DND-41 (cell line): ENCODE measurements around the gene SFSWAP.
"Not testable (repeated sequence)": the region's sequence is repeated elsewhere in the genome, so short reads cannot be mapped to it uniquely, and the experiment has no call there.

Experiments used
- ATAC-seq: fragments of 200-7000 bp; cut with Tn5 transposase; 3 replicates; pipeline ENCODE4 v1.9.1; 2021; ENCODE audit warnings: low read depth; ENCODE audit not compliant: insufficient read depth
- DNase-seq: peaks from one replicate; pipeline ENCODE4 v3.0.0-alpha.2; 2020
- H2AFZ ChIP-seq: 2 replicates; pipeline ENCODE4 v1.6.0; 2012; ENCODE audit warnings: low read depth, low read length
- H3K27ac ChIP-seq: 2 replicates; pipeline ENCODE4 v1.5.1; 2012; ENCODE audit warnings: low read length, inconsistent platforms
- H3K27me3 ChIP-seq: fragments of 200-600 bp; sonication (generic); 2 replicates; pipeline ENCODE4 v1.6.0; 2012; ENCODE audit warnings: low read length, mild to moderate bottlenecking, inconsistent platforms; ENCODE audit not compliant: insufficient read depth, poor library complexity
- H3K36me3 ChIP-seq: 2 replicates; pipeline ENCODE4 v1.5.1; 2012; ENCODE audit warnings: low read length, inconsistent platforms; ENCODE audit not compliant: insufficient read depth
- H3K4me1 ChIP-seq: 2 replicates; pipeline ENCODE4 v1.5.1; 2012; ENCODE audit warnings: mild to moderate bottlenecking, low read length; ENCODE audit not compliant: insufficient read depth
- H3K4me2 ChIP-seq: 2 replicates; pipeline ENCODE4 v1.6.0; 2012; ENCODE audit warnings: mild to moderate bottlenecking, moderate library complexity, low read length, inconsistent platforms; ENCODE audit not compliant: insufficient read depth
- H3K4me3 ChIP-seq, 2 experiments: fragments of 200-600 bp in 1 of 2; shearing (Covaris generic) in 1 of 2; 2 replicates each; pipeline ENCODE4 v1.5.1; 2012 to 2016; ENCODE audit warnings: inconsistent platforms in 2 of 2, low read length in 2 of 2, mild to moderate bottlenecking in 2 of 2, low read depth in 1 of 2, moderate library complexity in 1 of 2
- H3K79me2 ChIP-seq: 2 replicates; pipeline ENCODE4 v1.6.0; 2012; ENCODE audit warnings: low read length, inconsistent platforms; ENCODE audit not compliant: insufficient read depth
- H3K9ac ChIP-seq: 2 replicates; pipeline ENCODE4 v1.6.0; 2012; ENCODE audit warnings: low read depth, mild to moderate bottlenecking, inconsistent platforms, low read length, moderate library complexity
- H3K9me3 ChIP-seq: 2 replicates; pipeline ENCODE4 v1.5.1; 2012; ENCODE audit warnings: low read length, moderate library complexity, mild to moderate bottlenecking, inconsistent platforms; ENCODE audit not compliant: insufficient read depth, severe bottlenecking
- H4K20me1 ChIP-seq: 2 replicates; pipeline ENCODE4 v1.6.0; 2012; ENCODE audit warnings: low read length; ENCODE audit not compliant: insufficient read depth
- CTCF ChIP-seq: IDR thresholded peaks from 2 replicates; pipeline ENCODE4 v1.5.1; 2012; ENCODE audit warnings: borderline replicate concordance, low read length, moderate library complexity, mild to moderate bottlenecking; ENCODE audit not compliant: poor library complexity, severe bottlenecking; ENCODE audit errors: extremely low read depth
- EZH2 ChIP-seq: IDR thresholded peaks from 3 replicates; pipeline ENCODE4 v1.6.1; 2012; ENCODE audit warnings: borderline replicate concordance, low read depth, mild to moderate bottlenecking, moderate library complexity, low read length, inconsistent platforms; ENCODE audit not compliant: severe bottlenecking

Gene SFSWAP

DNA sequence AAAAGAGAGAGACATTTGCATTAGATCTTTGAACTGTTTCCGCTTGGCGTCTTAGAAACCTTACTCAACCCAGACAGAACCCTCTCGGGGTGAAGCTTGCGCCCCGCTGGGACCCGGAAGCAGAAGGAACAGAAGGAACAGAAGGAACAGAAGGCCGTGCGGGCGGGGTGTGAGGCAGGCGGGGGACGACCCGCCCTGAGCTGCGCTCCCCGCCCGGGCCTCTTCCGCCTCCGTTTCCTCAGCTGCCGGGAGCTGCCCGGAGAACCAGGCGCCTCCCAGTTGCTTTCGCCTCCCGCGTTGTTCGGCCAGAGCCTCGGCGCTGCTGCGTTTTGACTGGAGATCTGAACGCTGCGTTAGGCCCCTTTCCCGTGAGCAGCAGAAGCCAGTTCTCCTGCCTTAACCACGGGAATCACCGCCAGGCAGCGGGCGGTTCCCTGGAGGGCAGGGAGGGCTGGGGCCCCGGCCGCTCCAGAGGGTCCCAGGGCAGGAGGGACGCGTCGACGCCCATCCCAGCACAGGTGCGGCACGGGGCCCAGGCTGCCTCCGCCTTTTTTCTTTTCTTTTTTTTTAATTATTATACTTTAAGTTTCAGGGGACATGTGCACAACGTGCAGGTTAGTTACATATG, 98.0 kb downstream of the SFSWAP start:
- peaks cover 6% of the 10 kb centered on the region for H3K9me3 ChIP-seq
- no peaks in the 10 kb centered on the region for H4K20me1 ChIP-seq
- TF ChIP-seq EZH2 (no peak), CTCF (no peak)
- H3K27me3 ChIP-seq: no peaks in the 10 kb centered on the region
- no peak overlapping the region for H3K4me2 ChIP-seq
- DNase-seq (no peak), ATAC-seq (no peak)
- no peaks in the 10 kb centered on the region for H3K4me1 ChIP-seq
- H3K9ac ChIP-seq: no peak overlapping the region
- no peaks in the 10 kb centered on the region for H3K79me2 ChIP-seq
- no peaks in the 10 kb centered on the region for H3K36me3 ChIP-seq
- no peak overlapping the region for H3K4me3 ChIP-seq
- no peak overlapping the region for H3K27ac ChIP-seq
- no peak overlapping the region for H2AFZ ChIP-seq

DNA sequence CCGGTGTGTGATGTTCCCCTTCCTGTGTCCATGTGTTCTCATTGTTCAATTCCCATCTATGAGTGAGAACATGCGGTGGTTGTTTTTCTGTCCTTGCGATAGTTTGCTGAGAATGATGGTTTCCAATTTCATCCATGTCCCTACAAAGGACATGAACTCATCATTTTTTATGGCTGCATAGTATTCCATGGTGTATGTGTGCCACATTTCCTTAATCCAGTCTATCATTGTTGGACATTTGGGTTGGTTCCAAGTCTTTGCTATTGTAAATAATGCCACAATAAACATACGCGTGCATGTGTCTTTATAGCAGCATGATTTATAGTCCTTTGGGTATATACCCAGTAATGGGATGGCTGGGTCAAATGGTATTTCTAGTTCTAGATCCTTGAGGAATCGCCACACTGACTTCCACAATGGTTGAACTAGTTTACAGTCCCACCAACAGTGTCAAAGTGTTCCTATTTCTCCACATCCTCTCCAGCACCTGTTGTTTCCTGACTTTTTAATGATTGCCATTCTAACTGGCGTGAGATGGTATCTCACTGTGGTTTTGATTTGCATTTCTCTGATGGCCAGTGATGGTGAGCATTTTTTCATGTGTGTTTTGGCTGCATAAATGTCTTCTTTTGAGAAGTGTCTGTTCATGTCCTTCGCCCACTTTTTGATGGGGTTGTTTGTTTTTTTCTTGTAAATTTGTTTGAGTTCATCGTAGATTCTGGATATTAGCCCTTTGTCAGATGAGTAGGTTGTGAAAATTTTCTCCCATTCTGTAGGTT, 98.8 kb downstream of the SFSWAP start:
- H4K20me1 ChIP-seq, H3K4me3 ChIP-seq, H3K27ac ChIP-seq, H3K4me1 ChIP-seq, H2AFZ ChIP-seq, H3K36me3 ChIP-seq, DNase-seq, H3K4me2 ChIP-seq, H3K27me3 ChIP-seq, H3K79me2 ChIP-seq, ATAC-seq, H3K9me3 ChIP-seq, H3K9ac ChIP-seq: not testable (repeated sequence)

GRCh38 chr12:131810726-131811125, 99.8 kb downstream of the SFSWAP start:
- Histone ChIP-seq H3K4me1 (no peaks in the 10 kb centered on the region), H2AFZ (no peak overlapping the region), H3K4me2 (no peak overlapping the region), H3K9me3 (peaks cover 6% of the 10 kb centered on the region), H3K27me3 (no peaks in the 10 kb centered on the region), H3K4me3 (no peak overlapping the region), H3K9ac (no peak overlapping the region), H3K36me3 (no peaks in the 10 kb centered on the region), H4K20me1 (no peaks in the 10 kb centered on the region), H3K27ac (no peak overlapping the region), H3K79me2 (no peaks in the 10 kb centered on the region)
- no peak for ATAC-seq
- DNase-seq: no peak
- no peak for TF ChIP-seq CTCF
- no peak for TF ChIP-seq EZH2

GRCh38 chr12:131815131-131815530, 104.2 kb downstream of the SFSWAP start:
- H3K4me2 ChIP-seq: no peak overlapping the region
- no peak overlapping the region for H3K9ac ChIP-seq
- H3K27ac ChIP-seq: no peak overlapping the region
- no peak overlapping the region for H2AFZ ChIP-seq
- H3K36me3 ChIP-seq: no peaks in the 10 kb centered on the region
- TF ChIP-seq EZH2: no peak
- TF ChIP-seq CTCF: no peak
- H3K4me3 ChIP-seq: no peak overlapping the region
- DNase-seq (no peak), ATAC-seq (no peak)
- no peaks in the 10 kb centered on the region for H3K79me2 ChIP-seq
- no peaks in the 10 kb centered on the region for H3K27me3 ChIP-seq
- peaks cover 6% of the 10 kb centered on the region for H3K9me3 ChIP-seq
- no peaks in the 10 kb centered on the region for H3K4me1 ChIP-seq
- no peaks in the 10 kb centered on the region for H4K20me1 ChIP-seq
